Uterus (tissue), 4 donors: ENCODE data around the gene CBX1. TPM values are rescaled to one million over a fixed set of nuclear protein-coding genes. Genes with fewer than 3 reads are reported as not detected.
"Not testable (repeated sequence)": the region's sequence is repeated elsewhere in the genome, so short reads cannot be mapped to it uniquely, and the experiment has no call there.

ENCODE experiments used
- DNase-seq, 2 donors: peaks; one replicate each; pipeline ENCODE4 v3.0.0-alpha.2; 2019 to 2020
- H3K27ac ChIP-seq, 2 donors: fragments of 200-600 bp; sonication (generic); 1 replicate in 1 of 2; 2 replicates in 1 of 2; pipeline ENCODE4 v1.5.1; 2016 to 2018
- H3K27me3 ChIP-seq, 2 donors: fragments of 200-600 bp; sonication (generic); one replicate each; pipeline ENCODE4 v1.5.1; 2018 to 2019; ENCODE audit warnings: control low read depth in 1 of 2
- H3K36me3 ChIP-seq, 2 donors: fragments of 200-600 bp; sonication (generic); one replicate each; pipeline ENCODE4 v1.5.1; 2019; ENCODE audit warnings: control low read depth in 1 of 2
- H3K4me1 ChIP-seq, 2 donors: fragments of 200-600 bp; sonication (generic); one replicate each; pipeline ENCODE4 v1.5.1; 2018 to 2019; ENCODE audit warnings: control low read depth in 1 of 2
- H3K4me3 ChIP-seq, 2 donors: fragments of 200-600 bp; sonication (generic); 1 replicate in 1 of 2; 2 replicates in 1 of 2; pipeline ENCODE4 v1.5.1; 2018 to 2019; ENCODE audit warnings: mild to moderate bottlenecking in 1 of 2
- H3K9me3 ChIP-seq, 2 donors: fragments of 200-600 bp; sonication (generic); one replicate each; pipeline ENCODE4 v1.5.1; 2019; ENCODE audit warnings: control low read depth in 1 of 2
- CTCF ChIP-seq, 4 experiments: fragments of 200-600 bp in 2 of 4; fragments of 450-650 bp in 2 of 4; sonication (generic) in 2 of 4; IDR thresholded peaks; one replicate each; pipeline ENCODE4 v1.5.1; 2016 to 2019; ENCODE audit warnings: antibody characterized with exemption in 4 of 4, mild to moderate bottlenecking in 2 of 4, moderate library complexity in 1 of 4
- POLR2A ChIP-seq, 2 donors: fragments of 450-650 bp; IDR thresholded peaks; one replicate each; pipeline ENCODE4 v1.6.1; 2016; ENCODE audit warnings: antibody characterized with exemption in 2 of 2, mild to moderate bottlenecking in 1 of 2, moderate library complexity in 1 of 2
- intact Hi-C: fragments of 100-400 bp; cut with DNase I; formaldehyde crosslinking; loops from one replicate; pipeline ENCODE4 v1.15.1; 2023; ENCODE audit warnings: low total_unique reads
- total RNA-seq, 4 donors: library from RNA; depleted of rRNA in 3 of 4; stranded (reverse); fragments of >200 nt in 3 of 4; gene quantifications; one replicate each; pipeline versions ENCODE4 v1.1.0 to v1.2.4, GENCODE V29; 2014 to 2023
- donor health status: DM: yes; HTN: yes; CAD: no.

CBX1 gene
- total RNA-seq, 4 donors from 2014 or later, result 47.1 to 132 (median 81.3) TPM

DNA sequence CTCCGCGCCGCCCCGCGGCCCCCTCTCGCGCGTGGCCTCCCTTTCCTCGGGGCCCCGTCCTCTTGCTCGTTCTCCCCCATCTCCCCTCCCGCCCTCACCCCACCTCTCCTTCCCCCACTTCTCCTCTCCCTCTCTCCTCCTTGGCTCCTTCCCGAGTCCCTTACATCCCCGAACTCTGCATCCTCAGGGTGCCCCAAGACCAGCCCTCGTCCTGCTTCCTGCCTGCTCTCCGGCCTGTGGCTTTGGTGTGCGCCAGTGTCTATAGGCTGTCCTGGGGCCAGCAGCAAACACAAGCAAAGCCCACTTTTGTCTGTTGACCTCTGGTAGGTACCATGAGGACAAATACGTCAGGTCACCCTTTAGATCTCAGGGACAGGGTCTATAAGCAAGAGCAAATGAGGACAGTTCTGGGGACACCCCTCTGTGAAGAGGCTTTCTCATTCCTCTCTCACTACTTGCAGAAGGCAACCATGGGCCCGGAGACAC lies 63.4 kb downstream of the CBX1 start:
- TF ChIP-seq CTCF (IDR thresholded peaks at IDR 0.05) (no peak), POLR2A (IDR thresholded peaks at IDR 0.05) (no peak)
- peak in 1 of 2 donors; percentile 39 for DNase-seq
- Histone ChIP-seq H3K9me3 (no peaks in the 10 kb centered on the region), H3K27me3 (no peaks in the 10 kb centered on the region), H3K36me3 (no peaks in the 10 kb centered on the region), H3K4me1 (no peaks in the 10 kb centered on the region), H3K4me3 (peak overlapping the region; percentile 45 to 60), H3K27ac (peak overlapping the region in 1 of 2 donors; percentile 80)
- intact Hi-C loops, result no loop called here

DNA sequence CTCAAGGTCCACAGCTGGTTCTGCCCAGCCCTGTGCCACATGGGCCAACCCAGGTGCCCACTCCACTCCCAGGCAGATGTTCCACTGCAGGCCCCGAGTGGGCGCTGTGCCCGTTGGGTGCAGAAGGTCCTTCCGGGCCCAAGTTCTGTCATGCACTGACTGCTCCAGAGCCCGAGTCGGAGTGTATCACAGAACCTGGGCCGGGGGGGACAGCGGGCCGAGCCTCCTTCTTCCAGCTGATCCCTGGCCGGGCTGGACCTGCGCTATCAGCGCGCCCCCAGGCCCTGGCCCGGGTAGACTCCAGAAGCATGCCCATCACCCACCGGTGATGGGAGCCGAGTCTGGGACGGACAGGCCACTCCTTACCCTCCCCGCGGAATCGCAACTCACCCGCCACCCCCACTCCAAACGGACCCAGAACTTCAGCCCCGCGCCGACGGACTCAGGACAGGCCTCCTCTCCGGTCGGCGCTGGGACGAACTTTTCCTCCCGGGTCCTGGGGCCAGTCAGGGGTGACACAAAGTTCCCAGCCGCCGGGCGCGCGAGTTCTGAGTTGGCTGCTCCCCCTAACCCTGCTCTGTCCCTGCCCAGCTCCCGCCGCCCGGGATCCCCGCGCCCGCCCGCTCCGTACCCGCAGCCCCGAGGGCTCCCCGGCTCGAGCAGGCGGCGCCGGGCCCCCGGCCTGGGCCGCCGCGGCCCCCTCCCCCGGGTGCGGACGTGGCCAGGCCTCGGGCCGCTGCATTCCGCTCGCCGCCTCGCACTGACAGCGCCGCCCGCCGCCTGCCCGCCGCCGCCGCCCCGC lies 64.0 kb downstream of the CBX1 start, which contains the start of gene COPZ2:
Gene COPZ2, minus strand, starts transcription at position 762 of the 802 bp plus-strand sequence. Its CDS starts 20 bp downstream, at position 742.
- TF ChIP-seq POLR2A (IDR thresholded peaks at IDR 0.05), result no peak
- TF ChIP-seq CTCF (IDR thresholded peaks at IDR 0.05), result peak; percentile 22 to 53 (median 42)
- H3K36me3 ChIP-seq, result no peaks in the 10 kb centered on the region
- no peaks in the 10 kb centered on the region for H3K4me1 ChIP-seq
- H3K27ac ChIP-seq, result peak within 1 kb of the TSS; percentile 58 to 80
- intact Hi-C loops, result no loop called here
- no peaks in the 10 kb centered on the region for H3K9me3 ChIP-seq
- no peaks in the 10 kb centered on the region for H3K27me3 ChIP-seq
- H3K4me3 ChIP-seq, result peak within 1 kb of the TSS; percentile 45 to 60
- peak; percentile 61 to 63 for DNase-seq

- H3K4me1 ChIP-seq, result no peaks in the 10 kb centered on the region
- H3K27ac ChIP-seq, result peak overlapping the region; percentile 58 to 80
- H3K36me3 ChIP-seq, result no peaks in the 10 kb centered on the region
- H3K9me3 ChIP-seq, result no peaks in the 10 kb centered on the region
- intact Hi-C loops, result no loop called here
- H3K4me3 ChIP-seq, result peak overlapping the region; percentile 45 to 60
- H3K27me3 ChIP-seq, result no peaks in the 10 kb centered on the region
- no peak for DNase-seq
- no peak for TF ChIP-seq POLR2A (IDR thresholded peaks at IDR 0.05)
- no peak for TF ChIP-seq CTCF (IDR thresholded peaks at IDR 0.05)
Observed at GRCh38 chr17:48036693-48037035, 64.6 kb downstream of the CBX1 start.

GRCh38 chr17:48034734-48035133 lies 66.5 kb downstream of the CBX1 start:
- H3K36me3 ChIP-seq, intact Hi-C loops: not testable (repeated sequence)

DNA sequence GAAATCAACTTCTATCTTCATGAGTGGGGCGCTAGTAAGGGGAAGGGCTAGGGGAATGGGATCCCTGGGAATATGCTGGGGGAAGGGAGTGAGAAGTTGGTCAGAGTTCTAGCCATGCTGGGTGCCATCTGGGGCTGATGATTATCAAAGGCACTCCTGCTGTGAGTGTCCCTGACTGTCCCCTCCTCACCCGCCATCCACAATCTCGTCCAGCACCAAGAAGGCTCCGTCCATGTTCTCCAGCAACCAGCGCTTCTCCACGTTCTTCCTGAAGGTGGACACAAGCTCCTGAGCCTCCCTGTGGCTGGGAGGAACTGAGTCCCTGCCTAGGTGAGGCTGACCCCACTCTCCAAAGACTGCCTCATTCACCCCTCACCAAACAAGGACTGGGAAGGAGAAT lies 69.3 kb downstream of the CBX1 start:
- Histone ChIP-seq H3K27me3 (no peaks in the 10 kb centered on the region), H3K27ac (no peak overlapping the region), H3K9me3 (no peaks in the 10 kb centered on the region), H3K4me3 (no peak overlapping the region), H3K36me3 (no peaks in the 10 kb centered on the region), H3K4me1 (peaks cover 0 to under 1% of the 10 kb centered on the region in 2 donors)
- intact Hi-C loops, result no loop called here
- TF ChIP-seq POLR2A (IDR thresholded peaks at IDR 0.05), result no peak
- no peak for TF ChIP-seq CTCF (IDR thresholded peaks at IDR 0.05)
- DNase-seq, result no peak

More at GRCh38 chr17:48034734-48035133, 66.5 kb downstream of the CBX1 start:
- H3K27ac ChIP-seq, H3K9me3 ChIP-seq, H3K4me3 ChIP-seq, H3K4me1 ChIP-seq, H3K27me3 ChIP-seq, DNase-seq: not testable (repeated sequence)
